Fibroblast of pulmonary artery (primary cell): ENCODE measurements around the gene RABGAP1.
A peak's percentile ranks its signal among the peaks of the same experiment; 100 is the strongest.

Experiments
- DNase-seq: peaks from one replicate; pipeline ENCODE4 v3.0.0-alpha.2; 2010; ENCODE audit warnings: low read depth
- H3K4me3 ChIP-seq: replicated peaks from 2 replicates; pipeline ENCODE4 v1.5.1; 2011; ENCODE audit warnings: low read depth, mild to moderate bottlenecking, control low read depth, low read length, moderate library complexity
- CTCF ChIP-seq: IDR thresholded peaks from 2 replicates; pipeline ENCODE4 v1.5.1; 2011; ENCODE audit warnings: mild to moderate bottlenecking, control low read depth, low read length, inconsistent platforms; ENCODE audit errors: missing control alignments

Gene RABGAP1

GRCh38 chr9:122912964-122913673 is 27.7 kb upstream of the RABGAP1 start, which contains the start of gene ZBTB6:
TSS of gene ZBTB6 (minus strand) at chr9:122913323. CDS start at chr9:122912072, 1,251 bp downstream.
- peak within 1 kb of the TSS; percentile 89 for H3K4me3 ChIP-seq
- TF ChIP-seq CTCF = no peak
- peak; percentile 86 for DNase-seq

DNA sequence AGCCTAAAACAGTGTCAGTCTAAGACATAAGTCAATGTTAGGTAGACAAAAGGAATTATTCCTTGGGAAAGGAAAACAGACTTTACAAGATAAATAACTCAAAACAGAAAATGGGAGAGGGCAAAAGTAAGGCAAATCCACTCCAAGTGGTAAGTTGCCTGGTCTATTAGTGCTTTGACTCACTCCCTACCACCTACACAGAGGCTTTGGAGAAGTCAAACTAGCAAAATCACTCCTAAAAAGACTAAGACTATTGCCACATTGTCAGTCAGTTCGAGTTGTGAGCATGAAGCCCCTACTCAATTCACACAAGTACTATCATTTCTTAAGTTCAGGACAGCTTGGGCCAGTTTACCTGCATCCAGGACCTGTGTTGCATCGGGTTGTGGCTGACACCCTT is 22.5 kb upstream of the RABGAP1 start:
- TF ChIP-seq CTCF = no peak
- H3K4me3 ChIP-seq = no peak overlapping the region
- DNase-seq = no peak

DNA sequence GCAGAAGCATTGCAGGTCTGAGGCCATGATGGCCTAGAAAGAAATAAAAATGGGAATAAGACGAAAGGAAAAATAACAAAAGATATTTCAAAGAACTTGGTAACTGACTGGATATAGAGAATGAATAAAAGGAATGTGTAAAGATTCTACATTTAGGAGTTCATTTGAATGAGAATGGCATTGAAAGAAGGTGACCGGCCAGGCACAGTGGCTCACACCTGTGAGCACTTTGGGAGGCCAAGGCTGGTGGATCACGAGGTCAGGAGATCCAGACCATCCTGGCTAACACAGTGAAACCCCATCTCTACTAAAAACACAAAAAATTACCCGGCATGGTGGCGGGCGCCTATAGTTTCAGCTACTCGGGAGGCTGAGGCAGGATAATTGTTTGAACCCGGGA is 18.1 kb upstream of the RABGAP1 start:
- no peak for DNase-seq
- no peak for TF ChIP-seq CTCF
- H3K4me3 ChIP-seq = no peak overlapping the region

DNA sequence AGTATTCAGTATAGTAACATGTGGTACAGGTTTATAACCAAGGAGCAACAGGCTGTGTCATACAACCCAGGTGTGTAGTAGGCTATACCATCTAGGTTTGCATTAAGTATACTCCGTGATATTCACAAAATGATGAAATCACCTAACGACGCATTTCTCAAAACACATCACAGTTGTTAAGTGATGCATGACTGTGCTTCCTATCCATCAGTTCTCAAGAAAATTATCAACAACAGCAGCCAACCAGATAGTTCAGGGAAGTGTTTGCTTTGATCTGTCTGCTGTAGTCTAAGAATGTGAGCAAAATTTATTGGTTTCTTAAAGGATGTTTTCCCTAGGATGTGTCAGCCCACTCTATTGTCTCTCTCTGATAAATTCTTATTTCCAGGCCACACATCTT is 16.9 kb upstream of the RABGAP1 start:
- TF ChIP-seq CTCF = no peak
- H3K4me3 ChIP-seq = no peak overlapping the region
- DNase-seq = no peak

DNA sequence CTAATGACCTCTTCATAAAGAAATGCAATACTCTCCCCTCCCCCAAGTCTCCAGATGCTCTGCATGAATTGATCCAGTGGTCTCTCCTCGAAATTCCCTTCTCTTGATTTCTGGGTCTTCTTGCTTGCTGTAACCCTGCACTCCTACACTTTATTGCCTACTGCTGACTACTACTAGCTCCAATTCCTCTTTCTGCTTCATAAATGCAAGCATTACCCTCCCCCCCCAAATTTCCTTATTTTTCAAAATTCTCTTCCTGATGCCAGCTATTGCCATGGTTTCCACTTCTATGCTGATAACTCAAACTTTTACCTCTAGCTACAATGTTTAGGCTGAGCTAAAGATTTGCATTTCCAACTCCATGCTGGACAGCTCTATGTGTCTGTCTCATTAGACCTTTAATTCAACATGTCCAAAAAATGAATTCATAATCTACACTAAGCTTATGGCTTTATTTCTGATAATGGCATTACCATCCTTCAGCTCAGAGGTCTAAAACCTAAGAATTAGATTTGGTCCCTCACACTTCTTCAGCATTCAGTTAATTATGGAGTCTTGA is 10.9 kb upstream of the RABGAP1 start:
- DNase-seq = no peak
- H3K4me3 ChIP-seq = peak overlapping the region; percentile 93
- no peak for TF ChIP-seq CTCF

- DNase-seq = no peak
- peak overlapping the region; percentile 93 for H3K4me3 ChIP-seq
- TF ChIP-seq CTCF = no peak
Measured at GRCh38 chr9:122930541-122931225, 10.1 kb upstream of the RABGAP1 start.
